ENCODE results near the gene LDLRAP1.

GRCh38 chr1:25569597-25570396 is 26.4 kb downstream of the LDLRAP1 start:
- no peak for TF ChIP-seq POLR2A (IDR thresholded peaks at IDR 0.05; ENCODE audit: low read depth, low read length)
- no peak for TF ChIP-seq SPI1 (IDR thresholded peaks at IDR 0.05; ENCODE audit: low read depth, low read length)
- TF ChIP-seq POLR2AphosphoS5 (IDR thresholded peaks at IDR 0.05; ENCODE audit: low read depth, low read length), result no peak

Data from GM12891 (cell line).